Gastrocnemius medialis (tissue), 4 donors: ENCODE results near the gene HCN2. TPM values are rescaled to one million over a fixed set of nuclear protein-coding genes. Genes with fewer than 3 reads are reported as not detected.
"Not testable (repeated sequence)": the region's sequence is repeated elsewhere in the genome, so short reads cannot be mapped to it uniquely, and the experiment has no call there.

Experiments used
- ATAC-seq, 2 donors: fragments of 150-250 bp; one replicate each; pipeline ENCODE4 v1.9.1; 2016
- DNase-seq, 2 donors: peaks; one replicate each; pipeline ENCODE4 v3.0.0-alpha.2; 2019
- H3K27ac ChIP-seq, 4 donors: fragments of 200-600 bp; sonication (generic); 1 replicate in 1 of 4; 2 replicates in 3 of 4; pipeline ENCODE4 v1.5.1; 2016 to 2018; ENCODE audit warnings: mild to moderate bottlenecking in 2 of 4, moderate library complexity in 1 of 4
- H3K27me3 ChIP-seq, 3 donors: fragments of 200-600 bp; sonication (generic) in 2 of 3; 1 replicate in 1 of 3; 2 replicates in 2 of 3; pipeline versions ENCODE4 v1.5.1 to v1.6.0; 2016 to 2019; ENCODE audit warnings: mild to moderate bottlenecking in 1 of 3, moderate library complexity in 1 of 3
- H3K36me3 ChIP-seq, 2 donors: fragments of 200-600 bp; sonication (generic) in 1 of 2; one replicate each; pipeline ENCODE4 v1.5.1; 2017 to 2018
- H3K4me1 ChIP-seq, 2 donors: fragments of 200-600 bp; sonication (generic) in 1 of 2; one replicate each; pipeline ENCODE4 v1.5.1; 2016 to 2017; ENCODE audit warnings: mild to moderate bottlenecking in 2 of 2
- H3K4me3 ChIP-seq, 4 donors: fragments of 200-600 bp; sonication (generic) in 3 of 4; 1 replicate in 1 of 4; 2 replicates in 3 of 4; pipeline ENCODE4 v1.5.1; 2016 to 2019; ENCODE audit warnings: mild to moderate bottlenecking in 2 of 4
- H3K9me3 ChIP-seq, 3 donors: fragments of 200-600 bp; sonication (generic) in 2 of 3; 1 replicate in 1 of 3; 2 replicates in 2 of 3; pipeline ENCODE4 v1.5.1; 2016 to 2019
- CTCF ChIP-seq, 5 experiments: fragments of 450-650 bp in 3 of 5; fragments of 200-600 bp in 2 of 5; sonication (generic) in 2 of 5; IDR thresholded peaks in 4 of 5; conservative IDR thresholded peaks in 1 of 5; 1 replicate in 4 of 5; 2 replicates in 1 of 5; pipeline ENCODE4 v1.5.1; 2016 to 2019; ENCODE audit warnings: antibody characterized with exemption in 5 of 5, mild to moderate bottlenecking in 3 of 5, moderate library complexity in 3 of 5
- POLR2A ChIP-seq, 2 donors: fragments of 450-650 bp; IDR thresholded peaks; one replicate each; pipeline ENCODE4 v1.6.1; 2017; ENCODE audit warnings: antibody characterized with exemption in 2 of 2, mild to moderate bottlenecking in 2 of 2, moderate library complexity in 2 of 2
- in situ Hi-C, 4 donors: fragments of 200-750 bp; cut with MboI; loops; one replicate each; pipeline versions ENCODE4 v1.15.0 to v1.8.0; 2017; ENCODE audit warnings: low sequenced_read_pairs in 4 of 4
- intact Hi-C: fragments of 100-400 bp; cut with DNase I; formaldehyde crosslinking; loops from one replicate; pipeline ENCODE4 v1.15.1; 2023; ENCODE audit warnings: low total_unique reads
- total RNA-seq, 4 donors: library from RNA; depleted of rRNA; stranded (reverse); fragments of >200 nt; gene quantifications; one replicate each; pipeline versions ENCODE4 v1.1.0 to v1.2.3, GENCODE V29; 2016

HCN2 gene
- total RNA-seq, 4 donors from 2014 or later, result 0.10 TPM; not detected in 3

GRCh38 chr19:584240-585001, 5.3 kb upstream of the HCN2 start:
- Histone ChIP-seq H3K9me3 (no peaks in the 10 kb centered on the region), H3K27ac (no peak overlapping the region), H3K4me1 (peaks cover 0 to 5% of the 10 kb centered on the region in 2 donors), H3K4me3 (no peak overlapping the region), H3K27me3 (peaks cover 16 to 17% (median 17%) of the 10 kb centered on the region in 3 donors), H3K36me3 (peaks cover 0 to 35% of the 10 kb centered on the region in 2 donors)
- intact Hi-C loops (loop anchor here (5.0 kb wide), 1 partner anchor 433 kb away; no protein-coding TSS in a partner anchor), in situ Hi-C loops (no loop called here)
- peak; percentile 80 to 89 (median 83) for TF ChIP-seq CTCF (IDR thresholded peaks at IDR 0.05 in 4 of 5, conservative IDR thresholded peaks at IDR 0.05 in 1 of 5)
- no peak for TF ChIP-seq POLR2A (IDR thresholded peaks at IDR 0.05)
- no peak for DNase-seq
- peak; percentile 61 to 64 for ATAC-seq

GRCh38 chr19:585146-585545, 4.5 kb upstream of the HCN2 start:
- H3K4me3 ChIP-seq, DNase-seq, ATAC-seq, H3K9me3 ChIP-seq, H3K4me1 ChIP-seq, intact Hi-C loops, in situ Hi-C loops, H3K27ac ChIP-seq: not testable (repeated sequence)
- H3K36me3 ChIP-seq, result peaks cover 0 to 29% of the 10 kb centered on the region in 2 donors
- peaks cover 17% of the 10 kb centered on the region in 3 donors for H3K27me3 ChIP-seq

DNA sequence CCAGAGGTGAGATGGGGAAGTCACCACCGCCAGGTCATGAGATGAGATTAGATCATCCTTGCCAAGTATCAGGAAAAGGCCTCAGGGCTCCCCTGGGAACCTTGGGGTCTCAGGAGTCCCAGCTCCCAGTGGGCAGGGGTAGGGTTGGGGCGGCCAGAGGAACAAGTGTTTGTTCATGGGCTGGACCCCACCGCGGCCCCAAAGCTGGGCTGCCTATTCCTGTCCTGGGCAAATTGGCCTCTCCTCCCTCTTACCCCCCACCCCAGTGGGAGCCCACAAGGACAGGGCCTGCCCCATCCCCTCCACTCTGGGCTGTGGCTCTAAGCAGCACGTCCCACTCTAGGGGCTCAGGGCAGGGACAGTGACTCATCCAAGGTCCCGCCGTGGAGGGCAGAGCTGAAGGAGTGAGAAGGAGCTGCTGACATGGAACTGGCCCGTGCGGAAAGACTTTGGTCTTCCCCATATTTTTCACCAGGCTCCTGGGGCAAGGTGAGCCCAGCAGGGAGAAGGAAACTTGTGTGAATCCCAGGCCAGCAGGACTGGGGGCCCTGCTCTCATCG, 4.0 kb upstream of the HCN2 start:
- no peaks in the 10 kb centered on the region for H3K4me1 ChIP-seq
- intact Hi-C loops (no loop called here), in situ Hi-C loops (no loop called here)
- no peak overlapping the region for H3K27ac ChIP-seq
- no peak overlapping the region for H3K4me3 ChIP-seq
- TF ChIP-seq CTCF (IDR thresholded peaks at IDR 0.05 in 4 of 5, conservative IDR thresholded peaks at IDR 0.05 in 1 of 5) (no peak), POLR2A (IDR thresholded peaks at IDR 0.05) (no peak)
- H3K9me3 ChIP-seq, result no peaks in the 10 kb centered on the region
- ATAC-seq, result peak in 1 of 2 donors; percentile 22
- peaks cover 0 to 25% of the 10 kb centered on the region in 2 donors for H3K36me3 ChIP-seq
- DNase-seq, result no peak
- peaks cover 19 to 21% (median 21%) of the 10 kb centered on the region in 3 donors for H3K27me3 ChIP-seq

GRCh38 chr19:588093-588740, 1.5 kb upstream of the HCN2 start:
- peak in 1 of 5 experiments; percentile 14 for TF ChIP-seq CTCF (IDR thresholded peaks at IDR 0.05 in 4 of 5, conservative IDR thresholded peaks at IDR 0.05 in 1 of 5)
- no peak for TF ChIP-seq POLR2A (IDR thresholded peaks at IDR 0.05)
- peak in 1 of 2 donors; percentile 31 for ATAC-seq
- no peak for DNase-seq
- peaks cover 39 to 47% (median 43%) of the 10 kb centered on the region in 3 donors for H3K27me3 ChIP-seq
- no peaks in the 10 kb centered on the region for H3K9me3 ChIP-seq
- intact Hi-C loops, result no loop called here
- no peaks in the 10 kb centered on the region for H3K4me1 ChIP-seq
- H3K27ac ChIP-seq, result no peak overlapping the region
- H3K4me3 ChIP-seq, result no peak overlapping the region
- H3K36me3 ChIP-seq, result peaks cover 0 to 5% of the 10 kb centered on the region in 2 donors
- in situ Hi-C loops, result no loop called here
